Medulla oblongata (tissue), 1 donor: ENCODE results near the gene WDR59.
"Not testable (repeated sequence)": the region's sequence is repeated elsewhere in the genome, so short reads cannot be mapped to it uniquely, and the experiment has no call there.

Source experiments
- DNase-seq: peaks from one replicate; pipeline ENCODE4 v3.0.0-alpha.2; 2015; ENCODE audit errors: extremely low spot score

The WDR59 gene

GRCh38 chr16:74862743-74863244, 122.1 kb downstream of the WDR59 start:
- DNase-seq = peak; percentile 71

GRCh38 chr16:74852500-74852875, 132.4 kb downstream of the WDR59 start:
- no peak for DNase-seq

- no peak for DNase-seq
Measured at GRCh38 chr16:74850027-74850426, 134.9 kb downstream of the WDR59 start.

- no peak for DNase-seq
Measured at GRCh38 chr16:74847202-74847601, 137.7 kb downstream of the WDR59 start.

GRCh38 chr16:74846714-74847113, 138.2 kb downstream of the WDR59 start:
- DNase-seq = no peak

GRCh38 chr16:74844041-74844980, 140.6 kb downstream of the WDR59 start:
- DNase-seq = no peak

GRCh38 chr16:74843381-74844035, 141.4 kb downstream of the WDR59 start:
- not testable (repeated sequence) for DNase-seq

GRCh38 chr16:74842413-74842812, 142.5 kb downstream of the WDR59 start:
- no peak for DNase-seq

- no peak for DNase-seq
Measured at GRCh38 chr16:74841904-74842303, 143.0 kb downstream of the WDR59 start.

- DNase-seq = no peak
Measured at GRCh38 chr16:74841469-74841868, 143.5 kb downstream of the WDR59 start.

- no peak for DNase-seq
Measured at GRCh38 chr16:74837056-74837455, 147.9 kb downstream of the WDR59 start.

GRCh38 chr16:74836111-74836671, 148.7 kb downstream of the WDR59 start:
- no peak for DNase-seq

GRCh38 chr16:74832228-74832627, 152.7 kb downstream of the WDR59 start:
- no peak for DNase-seq

- DNase-seq = no peak
Measured at GRCh38 chr16:74831467-74831866, 153.5 kb downstream of the WDR59 start.

- DNase-seq = no peak
Measured at GRCh38 chr16:74830648-74831047, 154.3 kb downstream of the WDR59 start.

GRCh38 chr16:74829637-74830036, 155.3 kb downstream of the WDR59 start:
- no peak for DNase-seq

- DNase-seq = no peak
Measured at GRCh38 chr16:74825941-74826340, 159.0 kb downstream of the WDR59 start.

GRCh38 chr16:74825016-74825415, 159.9 kb downstream of the WDR59 start:
- no peak for DNase-seq
